KOPT-K1 (cell line): ENCODE data around the gene ST6GALNAC3.

Experiments used
- H3K27ac ChIP-seq: fragments of 200-600 bp; sonication (generic); 2 replicates; pipeline ENCODE4 v1.5.1; 2016; ENCODE audit warnings: antibody characterized with exemption, mild to moderate bottlenecking, low read depth, low read length; ENCODE audit not compliant: poor library complexity, severe bottlenecking
- H3K36me3 ChIP-seq: fragments of 200-600 bp; sonication (generic); 2 replicates; pipeline ENCODE4 v1.5.1; 2017; ENCODE audit warnings: antibody characterized with exemption, mild to moderate bottlenecking, low read length, moderate library complexity; ENCODE audit not compliant: insufficient read depth
- H3K9me3 ChIP-seq: fragments of 200-600 bp; sonication (generic); 2 replicates; pipeline ENCODE4 v1.5.1; 2017; ENCODE audit warnings: antibody characterized with exemption, low read length, mild to moderate bottlenecking; ENCODE audit not compliant: insufficient read depth, poor library complexity, severe bottlenecking

Gene ST6GALNAC3

DNA sequence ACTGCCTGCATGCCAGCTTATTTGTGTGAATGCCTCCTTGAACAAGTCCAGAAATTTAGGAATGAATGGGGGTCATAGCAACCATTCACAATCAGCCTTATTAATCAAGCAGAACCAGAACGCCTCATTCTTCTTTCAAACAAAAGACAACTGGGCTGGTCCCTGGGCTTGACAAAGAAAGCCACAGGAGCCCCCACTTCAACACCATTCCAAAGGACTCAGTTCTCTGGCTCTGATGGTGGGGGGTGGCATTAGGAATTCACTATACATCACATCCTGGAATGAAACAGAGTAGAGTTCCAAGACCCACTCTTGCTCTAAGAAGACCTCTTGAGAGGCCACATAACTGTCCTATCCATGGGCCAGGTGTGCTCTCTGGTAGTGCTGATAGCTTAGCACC, 606.1 kb downstream of the ST6GALNAC3 start:
- Histone ChIP-seq H3K36me3 (no peaks in the 10 kb centered on the region), H3K27ac (no peak overlapping the region)

DNA sequence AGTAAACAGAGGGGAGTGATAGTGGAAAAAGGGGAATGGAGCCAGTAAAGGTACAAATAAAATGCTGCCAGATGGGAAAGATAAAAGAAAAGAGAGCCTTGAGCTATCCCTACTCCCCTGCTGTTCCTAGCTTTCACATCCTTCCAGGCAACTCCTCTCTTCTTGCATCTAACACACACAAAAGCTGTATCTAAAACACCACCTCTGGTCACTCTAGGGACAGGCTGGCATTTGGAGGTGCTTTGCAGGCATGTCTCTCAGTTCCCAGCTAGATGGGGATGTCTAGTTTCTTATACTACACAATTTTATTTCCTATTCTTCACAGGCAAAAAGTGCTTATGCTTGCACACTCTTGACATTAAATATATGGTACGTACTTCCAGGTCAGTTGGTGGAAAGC, 607.6 kb downstream of the ST6GALNAC3 start:
- H3K36me3 ChIP-seq = no peaks in the 10 kb centered on the region
- H3K9me3 ChIP-seq = no peaks in the 10 kb centered on the region
- H3K27ac ChIP-seq = no peak overlapping the region

More for the DNA sequence above, 606.1 kb downstream of the ST6GALNAC3 start:
- no peaks in the 10 kb centered on the region for H3K9me3 ChIP-seq
